ENCODE measurements around the gene PLXNA4. TPM values are rescaled to one million over a fixed set of nuclear protein-coding genes. Genes with fewer than 3 reads are reported as not detected.
"Not testable (repeated sequence)": the region's sequence is repeated elsewhere in the genome, so short reads cannot be mapped to it uniquely, and the experiment has no call there.

PLXNA4 gene
- total and polyA plus RNA-seq, 3 donors from 2014 or later: 3.4 to 5.5 (median 3.8) TPM

DNA sequence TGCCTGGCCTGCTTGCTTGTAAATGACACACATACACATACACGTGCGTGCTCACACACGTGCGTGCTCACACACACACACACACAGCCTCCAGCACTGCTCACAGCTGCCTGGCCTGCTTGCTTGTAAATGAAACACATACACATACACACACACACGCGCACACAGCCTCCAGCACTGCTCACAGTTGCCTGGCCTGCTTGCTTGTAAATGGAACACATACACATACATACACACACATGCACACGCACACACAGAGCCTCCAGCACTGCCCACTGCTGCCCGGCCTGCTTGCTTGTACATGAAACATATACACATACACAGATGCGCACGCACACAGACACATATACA, 397.2 kb downstream of the PLXNA4 start:
- WGBS, 2 donors: 72 to 73% methylated on average over 9 to 10 of the region's 10 CpGs
- no peak for TF ChIP-seq POLR2A (IDR thresholded peaks at IDR 0.05)
- TF ChIP-seq, protein P1, sequence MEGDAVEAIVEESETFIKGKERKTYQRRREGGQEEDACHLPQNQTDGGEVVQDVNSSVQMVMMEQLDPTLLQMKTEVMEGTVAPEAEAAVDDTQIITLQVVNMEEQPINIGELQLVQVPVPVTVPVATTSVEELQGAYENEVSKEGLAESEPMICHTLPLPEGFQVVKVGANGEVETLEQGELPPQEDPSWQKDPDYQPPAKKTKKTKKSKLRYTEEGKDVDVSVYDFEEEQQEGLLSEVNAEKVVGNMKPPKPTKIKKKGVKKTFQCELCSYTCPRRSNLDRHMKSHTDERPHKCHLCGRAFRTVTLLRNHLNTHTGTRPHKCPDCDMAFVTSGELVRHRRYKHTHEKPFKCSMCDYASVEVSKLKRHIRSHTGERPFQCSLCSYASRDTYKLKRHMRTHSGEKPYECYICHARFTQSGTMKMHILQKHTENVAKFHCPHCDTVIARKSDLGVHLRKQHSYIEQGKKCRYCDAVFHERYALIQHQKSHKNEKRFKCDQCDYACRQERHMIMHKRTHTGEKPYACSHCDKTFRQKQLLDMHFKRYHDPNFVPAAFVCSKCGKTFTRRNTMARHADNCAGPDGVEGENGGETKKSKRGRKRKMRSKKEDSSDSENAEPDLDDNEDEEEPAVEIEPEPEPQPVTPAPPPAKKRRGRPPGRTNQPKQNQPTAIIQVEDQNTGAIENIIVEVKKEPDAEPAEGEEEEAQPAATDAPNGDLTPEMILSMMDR (IDR thresholded peaks at IDR 0.05): no peak
- H3K4me3 ChIP-seq: no peak overlapping the region
- no peaks in the 10 kb centered on the region for H3K9me3 ChIP-seq
- no peaks in the 10 kb centered on the region for H3K27me3 ChIP-seq
- intact Hi-C loops (cut with DNase I; ENCODE audit: low total_unique reads): no loop called here
- DNase-seq: no peak
- no peaks in the 10 kb centered on the region for H3K4me1 ChIP-seq
- no peaks in the 10 kb centered on the region for H3K36me3 ChIP-seq (ENCODE audit: low read depth, missing control alignments)
- H3K27ac ChIP-seq: no peak overlapping the region

DNA sequence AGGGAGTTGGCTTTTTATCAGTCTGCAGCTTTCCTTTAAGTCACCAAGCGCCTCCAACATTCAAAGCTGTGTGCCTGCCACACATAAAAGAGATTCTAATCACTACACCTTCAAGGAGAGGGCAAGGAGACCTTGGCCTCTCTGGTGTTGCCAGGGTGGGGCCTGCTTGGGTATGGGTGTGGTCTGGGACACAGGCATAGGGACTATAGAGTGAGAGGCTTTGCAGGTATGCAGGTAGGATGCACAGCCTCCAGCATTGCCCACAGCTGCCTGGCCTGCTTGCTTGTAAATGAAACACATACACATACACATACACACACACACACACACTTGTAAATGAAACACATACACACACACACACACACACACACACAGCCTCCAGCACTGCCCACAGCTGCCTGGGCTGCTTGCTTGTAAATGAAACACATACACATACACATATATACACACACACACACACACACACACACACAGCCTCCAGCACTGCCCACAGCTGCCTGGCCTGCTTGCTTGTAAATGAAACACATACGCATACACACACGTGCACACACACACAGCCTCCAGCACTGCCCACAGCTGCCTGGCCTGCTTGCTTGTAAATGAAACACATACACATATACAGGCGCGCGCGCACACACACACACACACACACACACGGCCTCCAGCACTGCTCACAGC, 397.7 kb downstream of the PLXNA4 start:
- H3K27ac ChIP-seq; H3K4me3 ChIP-seq; H3K27me3 ChIP-seq; intact Hi-C loops (cut with DNase I; ENCODE audit: low total_unique reads); H3K4me1 ChIP-seq; H3K9me3 ChIP-seq; H3K36me3 ChIP-seq (ENCODE audit: low read depth, missing control alignments); DNase-seq: not testable (repeated sequence)
- WGBS, 2 donors: 78 to 83% methylated on average over 6 to 8 of the region's 8 CpGs

DNA sequence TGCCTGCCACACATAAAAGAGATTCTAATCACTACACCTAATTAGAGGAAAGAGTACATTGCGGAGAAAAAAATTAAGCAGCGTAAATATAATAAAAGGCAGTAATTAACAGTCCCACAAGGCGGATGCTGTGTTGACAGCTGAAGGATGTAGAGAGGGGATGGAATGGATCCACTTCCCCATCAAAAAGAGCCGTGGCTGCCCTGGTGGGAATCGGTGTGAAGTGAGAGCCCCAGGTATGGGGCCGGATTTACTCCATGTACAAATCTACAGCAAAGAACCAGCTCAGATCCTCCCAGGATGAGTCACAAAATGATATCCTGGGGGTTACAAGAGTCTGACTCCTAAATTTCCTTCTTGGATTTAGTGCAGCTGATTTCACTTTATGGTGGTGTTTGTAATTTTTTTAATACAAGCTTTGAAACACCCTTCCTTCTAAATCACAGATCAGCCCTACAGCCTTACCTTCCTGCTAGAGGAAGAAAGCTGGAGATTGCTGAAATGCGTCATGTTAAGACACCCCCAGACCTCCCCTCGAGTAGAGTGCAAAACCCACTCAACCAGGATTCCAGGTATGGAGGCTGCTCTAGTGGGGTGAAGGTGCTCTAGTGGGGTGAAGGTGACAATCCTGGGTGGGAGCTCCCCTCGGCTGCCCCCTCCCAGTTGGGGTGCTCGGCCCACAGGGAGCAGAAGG, 398.4 kb downstream of the PLXNA4 start:
- TF ChIP-seq POLR2A (IDR thresholded peaks at IDR 0.05): no peak
- TF ChIP-seq, protein P1 (IDR thresholded peaks at IDR 0.05): no peak
- H3K27ac ChIP-seq: no peak overlapping the region
- no peaks in the 10 kb centered on the region for H3K4me1 ChIP-seq
- no peaks in the 10 kb centered on the region for H3K9me3 ChIP-seq
- H3K27me3 ChIP-seq: no peaks in the 10 kb centered on the region
- H3K4me3 ChIP-seq: no peak overlapping the region
- WGBS, 2 donors: 74 to 76% methylated on average over 10 of the region's 10 CpGs
- intact Hi-C loops (cut with DNase I; ENCODE audit: low total_unique reads): no loop called here
- DNase-seq: no peak
- H3K36me3 ChIP-seq (ENCODE audit: low read depth, missing control alignments): no peaks in the 10 kb centered on the region

DNA sequence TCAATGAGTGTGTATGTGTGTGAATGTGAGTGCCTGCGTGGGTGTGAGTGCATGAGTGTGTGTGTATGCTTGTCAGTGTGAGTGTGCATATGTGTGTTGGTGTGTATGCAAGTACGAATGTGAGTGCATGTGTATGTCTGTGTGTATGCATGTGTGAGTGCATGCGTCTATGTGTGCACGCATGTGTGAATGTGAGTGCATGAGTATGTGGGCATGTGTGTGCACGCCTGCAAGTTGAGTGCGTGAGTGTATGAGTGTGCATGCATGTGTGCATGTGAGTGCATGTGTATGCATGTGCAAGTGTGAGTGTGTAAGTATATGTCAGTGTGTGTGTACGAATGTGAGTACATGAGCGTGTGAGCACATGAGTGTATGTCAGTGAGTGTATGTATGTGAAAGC, 399.6 kb downstream of the PLXNA4 start:
- Histone ChIP-seq H3K9me3 (no peaks in the 10 kb centered on the region), H3K27me3 (no peaks in the 10 kb centered on the region), H3K27ac (no peak overlapping the region), H3K36me3 (ENCODE audit: low read depth, missing control alignments) (no peaks in the 10 kb centered on the region), H3K4me1 (no peaks in the 10 kb centered on the region), H3K4me3 (no peak overlapping the region)
- WGBS, 2 donors: 76 to 81% methylated on average over 8 of the region's 8 CpGs
- DNase-seq: no peak
- intact Hi-C loops (cut with DNase I; ENCODE audit: low total_unique reads): no loop called here
- TF ChIP-seq, protein P1 (IDR thresholded peaks at IDR 0.05): no peak
- TF ChIP-seq POLR2A (IDR thresholded peaks at IDR 0.05): no peak

DNA sequence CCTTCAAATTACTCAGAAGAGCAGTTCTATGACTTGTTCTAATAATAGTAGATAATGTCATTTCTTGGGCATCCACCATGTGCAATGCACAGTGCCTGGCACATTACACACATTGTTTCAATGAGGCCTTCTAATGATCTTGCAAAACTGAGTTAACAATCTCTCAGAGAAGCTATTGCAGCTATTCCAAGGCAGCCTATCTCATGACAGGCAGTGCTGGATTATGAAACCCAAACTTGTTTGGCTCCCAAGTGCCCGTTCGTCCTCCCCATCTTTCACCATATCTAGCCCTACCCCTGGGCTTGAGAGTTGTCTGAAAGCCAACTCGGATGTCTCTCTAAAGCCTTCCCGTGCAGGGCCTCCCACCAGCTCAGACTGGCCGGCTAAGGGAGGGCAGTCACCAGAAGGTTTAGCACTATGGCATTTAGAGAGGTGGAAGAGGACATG, 405.1 kb downstream of the PLXNA4 start:
- Histone ChIP-seq H3K36me3 (ENCODE audit: low read depth, missing control alignments) (no peaks in the 10 kb centered on the region), H3K4me1 (no peaks in the 10 kb centered on the region), H3K27me3 (no peaks in the 10 kb centered on the region), H3K27ac (no peak overlapping the region), H3K4me3 (no peak overlapping the region), H3K9me3 (no peaks in the 10 kb centered on the region)
- no peak for DNase-seq
- no peak for TF ChIP-seq POLR2A (IDR thresholded peaks at IDR 0.05)
- TF ChIP-seq, protein P1 (IDR thresholded peaks at IDR 0.05): no peak
- 50 to 87% methylated on average over 5 of the region's 5 CpGs for WGBS, 2 donors
- intact Hi-C loops (cut with DNase I; ENCODE audit: low total_unique reads): no loop called here
